ENCODE measurements around the gene SLC6A3.

The SLC6A3 gene

DNA sequence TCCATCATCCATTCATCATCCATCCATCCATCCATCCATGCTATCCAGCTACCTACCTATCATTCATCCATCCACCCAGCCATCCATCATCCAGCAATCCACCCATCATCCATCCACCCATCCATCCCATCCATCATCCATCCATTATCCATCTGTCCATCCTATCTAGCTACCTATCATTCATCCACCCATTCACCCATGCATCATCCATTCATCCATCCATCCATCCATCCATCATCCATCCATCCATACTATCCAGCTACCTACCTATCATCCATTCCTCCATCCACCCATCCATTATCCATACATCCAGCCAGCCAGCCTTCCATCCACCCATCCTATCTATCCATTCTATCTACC lies 26.3 kb downstream of the SLC6A3 start:
- DNase-seq = no peak
- Mint-ChIP-seq H3K9me3 (no peaks in the 10 kb centered on the region), H3K36me3 (ENCODE audit: low read depth) (no peaks in the 10 kb centered on the region), H3K4me3 (no peak overlapping the region), H3K27ac (no peak overlapping the region), H3K27me3 (no peaks in the 10 kb centered on the region), H3K4me1 (ENCODE audit: low read depth) (no peaks in the 10 kb centered on the region)

DNA sequence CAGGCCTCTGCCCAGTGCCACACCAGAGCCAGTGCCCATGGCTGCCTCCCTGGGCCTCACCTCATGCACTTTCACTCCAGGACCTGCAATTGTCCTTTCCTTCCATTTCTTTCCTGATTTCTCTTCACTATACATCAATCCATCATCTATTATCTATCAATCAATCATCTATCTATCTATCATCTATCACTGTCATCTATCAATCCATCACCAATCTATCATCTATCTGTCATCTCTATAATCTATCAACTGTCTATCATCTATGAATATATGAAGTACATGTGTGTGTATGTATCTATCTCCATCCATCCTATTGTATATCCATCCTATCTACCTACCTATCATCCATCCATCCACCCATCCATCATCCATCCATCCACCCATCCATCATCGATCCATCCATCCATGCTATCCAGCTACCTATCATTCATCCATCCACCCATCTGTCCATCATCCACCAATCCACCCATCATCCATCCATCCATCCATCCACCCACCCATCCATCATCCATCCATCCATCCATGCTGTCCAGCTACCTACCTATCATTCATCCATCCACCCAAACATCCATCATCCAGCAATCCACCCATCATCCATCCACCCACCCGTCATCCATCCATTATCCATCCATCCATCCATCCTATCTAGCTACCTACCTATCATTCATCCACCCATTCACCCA lies 26.9 kb downstream of the SLC6A3 start:
- Mint-ChIP-seq H3K27ac (no peak overlapping the region), H3K4me3 (no peak overlapping the region), H3K4me1 (ENCODE audit: low read depth) (no peaks in the 10 kb centered on the region), H3K27me3 (no peaks in the 10 kb centered on the region), H3K36me3 (ENCODE audit: low read depth) (no peaks in the 10 kb centered on the region), H3K9me3 (no peaks in the 10 kb centered on the region)
- no peak for DNase-seq

- no peak for DNase-seq
- Mint-ChIP-seq H3K9me3 (no peaks in the 10 kb centered on the region), H3K4me3 (no peak overlapping the region), H3K4me1 (ENCODE audit: low read depth) (no peaks in the 10 kb centered on the region), H3K36me3 (ENCODE audit: low read depth) (no peaks in the 10 kb centered on the region), H3K27ac (no peak overlapping the region), H3K27me3 (no peaks in the 10 kb centered on the region)
These were observed 27.5 kb downstream of the SLC6A3 start for GRCh38 chr5:1417586-1418225.

DNA sequence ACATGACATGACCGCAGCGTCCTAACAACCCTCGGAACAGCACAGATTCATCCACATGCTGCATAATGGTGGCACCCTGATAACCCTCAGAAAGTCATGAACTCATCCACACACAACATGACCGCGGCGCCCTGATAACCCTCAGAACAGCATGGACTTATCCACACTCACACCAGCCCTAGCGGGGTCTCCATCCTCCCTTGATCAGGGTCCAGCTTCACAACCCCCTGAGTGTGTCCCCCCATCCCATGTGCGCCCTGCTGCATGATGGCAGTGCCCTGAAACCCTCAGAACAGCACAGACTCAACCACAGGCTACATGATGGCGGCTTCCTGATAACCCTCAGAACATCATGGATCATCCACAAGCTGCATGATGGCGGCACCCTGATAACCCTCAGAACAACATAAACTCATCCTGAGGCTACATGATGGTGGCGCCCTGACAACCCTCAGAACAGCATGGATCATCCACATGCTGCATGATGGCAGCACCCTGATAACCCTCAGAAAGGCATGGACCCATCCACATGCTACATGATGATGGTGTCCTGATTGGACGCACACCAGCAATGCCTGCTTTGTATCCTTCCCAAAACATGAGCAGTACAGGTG lies 28.3 kb downstream of the SLC6A3 start:
- H3K9me3 Mint-ChIP-seq = no peaks in the 10 kb centered on the region
- no peak overlapping the region for H3K4me3 Mint-ChIP-seq
- peaks cover 5% of the 10 kb centered on the region for H3K27me3 Mint-ChIP-seq
- DNase-seq = no peak
- H3K36me3 Mint-ChIP-seq (ENCODE audit: low read depth) = no peaks in the 10 kb centered on the region
- no peaks in the 10 kb centered on the region for H3K4me1 Mint-ChIP-seq (ENCODE audit: low read depth)
- H3K27ac Mint-ChIP-seq = no peak overlapping the region

- no peak overlapping the region for H3K4me3 Mint-ChIP-seq
- H3K27ac Mint-ChIP-seq = no peak overlapping the region
- no peaks in the 10 kb centered on the region for H3K36me3 Mint-ChIP-seq (ENCODE audit: low read depth)
- DNase-seq = no peak
- no peaks in the 10 kb centered on the region for H3K9me3 Mint-ChIP-seq
- no peaks in the 10 kb centered on the region for H3K4me1 Mint-ChIP-seq (ENCODE audit: low read depth)
- H3K27me3 Mint-ChIP-seq = peaks cover 9% of the 10 kb centered on the region
These were observed 29.4 kb downstream of the SLC6A3 start for GRCh38 chr5:1415626-1416360.

GRCh38 chr5:1415059-1415425 lies 30.2 kb downstream of the SLC6A3 start:
- H3K27ac Mint-ChIP-seq = no peak overlapping the region
- H3K27me3 Mint-ChIP-seq = peaks cover 12% of the 10 kb centered on the region
- no peak overlapping the region for H3K4me3 Mint-ChIP-seq
- no peaks in the 10 kb centered on the region for H3K4me1 Mint-ChIP-seq (ENCODE audit: low read depth)
- no peaks in the 10 kb centered on the region for H3K36me3 Mint-ChIP-seq (ENCODE audit: low read depth)
- no peaks in the 10 kb centered on the region for H3K9me3 Mint-ChIP-seq
- no peak for DNase-seq

DNA sequence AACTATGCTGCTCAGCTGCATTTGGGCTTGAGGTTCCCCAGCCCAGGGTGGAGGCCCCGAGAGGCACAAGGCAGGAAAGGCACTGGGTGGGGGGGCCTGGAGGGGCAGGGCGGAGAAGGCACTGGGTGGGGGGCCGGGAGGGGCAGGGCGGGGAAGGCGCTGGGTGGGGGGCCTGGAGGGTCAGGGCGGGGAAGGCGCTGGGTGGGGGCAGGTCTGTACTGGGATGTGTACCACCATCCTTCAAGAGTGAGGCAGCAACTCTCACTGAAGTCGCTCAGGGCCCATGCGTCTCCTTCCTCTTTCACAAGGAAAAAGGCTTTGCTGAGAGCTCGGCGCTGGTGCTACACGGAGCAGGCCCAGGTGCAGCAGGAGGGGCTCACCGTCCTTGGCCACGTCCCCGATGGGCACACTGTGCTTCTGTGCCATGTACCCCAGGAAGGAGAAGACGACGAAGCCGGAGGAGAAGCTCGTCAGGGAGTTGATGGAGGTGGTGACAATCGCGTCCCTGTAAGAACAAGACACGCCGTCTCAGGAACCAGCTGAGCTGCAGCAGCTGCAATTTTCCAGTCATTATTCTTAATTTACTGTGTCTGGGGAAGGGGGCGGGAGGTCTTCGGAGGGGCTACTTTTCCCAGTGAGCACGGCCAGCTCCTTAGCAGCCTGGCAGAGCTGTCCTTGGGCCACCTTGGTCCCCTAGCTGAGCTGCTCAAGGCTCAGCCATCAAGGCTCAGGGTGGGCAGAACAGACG lies 30.8 kb downstream of the SLC6A3 start:
- Mint-ChIP-seq H3K27me3 (peaks cover 17% of the 10 kb centered on the region), H3K36me3 (ENCODE audit: low read depth) (no peaks in the 10 kb centered on the region), H3K4me1 (ENCODE audit: low read depth) (no peaks in the 10 kb centered on the region), H3K9me3 (no peaks in the 10 kb centered on the region), H3K27ac (no peak overlapping the region), H3K4me3 (no peak overlapping the region)
- no peak for DNase-seq

DNA sequence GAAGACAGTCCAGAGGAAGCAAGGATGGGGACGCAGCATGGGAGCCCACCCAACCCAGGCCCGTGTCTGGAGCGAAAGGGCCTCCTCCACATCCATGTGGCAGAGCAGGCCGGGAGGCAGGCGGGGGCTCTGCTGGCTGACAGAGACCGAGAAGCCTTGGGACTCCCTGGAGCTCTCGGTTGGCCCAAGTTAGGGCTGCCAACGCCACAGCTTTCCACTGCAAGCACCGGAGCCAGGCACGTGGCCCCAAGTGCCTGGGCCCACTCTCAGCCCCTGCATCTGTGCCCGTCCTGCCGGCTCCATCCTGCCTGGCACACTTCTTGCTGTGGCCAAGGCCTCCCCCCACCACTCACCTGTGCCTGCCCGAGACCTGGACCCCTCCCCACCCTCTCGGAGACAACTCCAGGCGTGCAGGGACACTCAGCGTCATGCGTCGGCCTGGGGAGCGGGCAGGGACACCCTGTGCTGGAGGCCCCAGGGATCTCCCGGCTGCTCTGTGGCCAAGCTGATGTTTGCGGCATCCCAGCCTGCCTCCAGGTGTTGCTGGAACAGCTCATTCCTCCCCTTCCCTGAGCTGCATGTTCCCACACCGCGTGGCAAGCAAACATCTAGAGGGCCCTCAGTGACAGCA lies 31.5 kb downstream of the SLC6A3 start:
- no peak overlapping the region for H3K4me3 Mint-ChIP-seq
- no peaks in the 10 kb centered on the region for H3K4me1 Mint-ChIP-seq (ENCODE audit: low read depth)
- H3K9me3 Mint-ChIP-seq = no peaks in the 10 kb centered on the region
- H3K27ac Mint-ChIP-seq = no peak overlapping the region
- H3K36me3 Mint-ChIP-seq (ENCODE audit: low read depth) = no peaks in the 10 kb centered on the region
- DNase-seq = no peak
- H3K27me3 Mint-ChIP-seq = peaks cover 23% of the 10 kb centered on the region

DNA sequence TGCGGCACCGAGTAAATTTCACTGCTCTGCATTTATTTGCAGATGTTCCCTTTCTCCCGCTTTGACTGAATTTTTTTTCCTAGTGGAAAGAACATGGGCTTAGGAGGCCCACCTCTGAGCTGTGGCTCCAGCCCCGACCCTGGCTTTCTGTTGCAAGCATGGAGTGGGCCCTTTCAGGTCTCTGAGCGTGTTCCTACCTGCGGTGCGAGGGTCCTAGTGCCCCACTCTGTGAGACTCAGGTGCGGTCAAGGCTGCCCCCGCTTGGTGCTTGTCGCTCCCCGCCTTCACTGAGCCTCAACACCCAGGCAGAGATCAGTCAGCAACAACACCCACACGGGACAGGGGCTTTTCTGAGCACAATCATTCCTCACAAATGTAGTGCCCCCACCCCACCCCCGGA lies 32.0 kb downstream of the SLC6A3 start:
- DNase-seq = no peak
- no peak overlapping the region for H3K27ac Mint-ChIP-seq

DNA sequence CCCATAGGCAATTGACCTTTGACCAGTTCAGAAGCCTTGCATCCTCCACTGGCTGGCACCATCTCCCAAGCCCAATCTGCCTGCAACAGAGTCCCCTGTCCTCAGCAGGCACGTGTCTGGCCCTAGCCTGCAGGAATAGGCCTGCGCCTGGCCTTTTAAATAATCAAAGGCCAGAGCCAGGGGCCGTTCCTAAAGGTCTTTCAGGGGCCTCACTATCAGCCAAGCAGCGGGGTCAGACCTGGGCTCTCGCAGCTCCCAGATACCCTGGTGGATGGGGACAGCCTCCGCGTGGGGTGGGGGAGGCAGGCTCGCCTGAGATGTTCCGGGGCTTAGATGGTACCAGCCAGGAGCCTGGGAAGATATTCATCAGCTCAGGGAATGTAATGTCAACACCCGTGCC lies 32.6 kb downstream of the SLC6A3 start:
- no peak overlapping the region for H3K4me3 Mint-ChIP-seq
- H3K27ac Mint-ChIP-seq = no peak overlapping the region
- DNase-seq = no peak
- H3K9me3 Mint-ChIP-seq = no peaks in the 10 kb centered on the region
- peaks cover 25% of the 10 kb centered on the region for H3K27me3 Mint-ChIP-seq
- no peaks in the 10 kb centered on the region for H3K4me1 Mint-ChIP-seq (ENCODE audit: low read depth)
- no peaks in the 10 kb centered on the region for H3K36me3 Mint-ChIP-seq (ENCODE audit: low read depth)

More for the DNA sequence above, 32.0 kb downstream of the SLC6A3 start:
- no peak overlapping the region for H3K4me3 Mint-ChIP-seq
- peaks cover 25% of the 10 kb centered on the region for H3K27me3 Mint-ChIP-seq
- H3K9me3 Mint-ChIP-seq = no peaks in the 10 kb centered on the region
- no peaks in the 10 kb centered on the region for H3K4me1 Mint-ChIP-seq (ENCODE audit: low read depth)
- no peaks in the 10 kb centered on the region for H3K36me3 Mint-ChIP-seq (ENCODE audit: low read depth)

DNA sequence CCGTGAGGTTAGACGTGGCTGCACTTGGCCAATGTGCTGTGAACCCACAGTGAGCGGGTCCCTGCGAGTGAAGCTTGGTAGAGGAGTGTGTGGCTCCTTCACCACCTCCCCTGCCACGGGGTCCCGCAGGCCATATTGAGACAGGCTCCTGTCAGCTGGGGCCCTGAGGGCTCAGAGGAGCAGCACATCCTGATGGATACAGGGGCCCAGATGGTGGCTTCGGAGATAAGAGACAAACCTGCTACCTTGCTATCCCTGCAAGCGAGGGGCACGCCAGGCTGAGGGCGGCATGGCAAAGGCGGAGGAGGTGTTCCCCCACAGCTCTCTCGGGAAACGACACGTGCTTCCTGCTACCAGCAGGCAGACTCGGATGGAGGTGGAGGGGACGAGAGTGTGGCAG lies 33.1 kb downstream of the SLC6A3 start:
- Mint-ChIP-seq H3K4me1 (ENCODE audit: low read depth) (no peaks in the 10 kb centered on the region), H3K36me3 (ENCODE audit: low read depth) (no peaks in the 10 kb centered on the region), H3K4me3 (no peak overlapping the region), H3K27ac (no peak overlapping the region), H3K9me3 (no peaks in the 10 kb centered on the region), H3K27me3 (peaks cover 25% of the 10 kb centered on the region)
- DNase-seq = no peak

GRCh38 chr5:1411099-1411498 lies 34.1 kb downstream of the SLC6A3 start:
- Mint-ChIP-seq H3K27ac (no peak overlapping the region), H3K4me3 (no peak overlapping the region), H3K36me3 (ENCODE audit: low read depth) (no peaks in the 10 kb centered on the region), H3K27me3 (peaks cover 25% of the 10 kb centered on the region), H3K9me3 (no peaks in the 10 kb centered on the region), H3K4me1 (ENCODE audit: low read depth) (no peaks in the 10 kb centered on the region)
- no peak for DNase-seq

GRCh38 chr5:1410156-1411014 lies 34.9 kb downstream of the SLC6A3 start:
- Mint-ChIP-seq H3K4me1 (ENCODE audit: low read depth) (no peaks in the 10 kb centered on the region), H3K9me3 (no peaks in the 10 kb centered on the region), H3K4me3 (no peak overlapping the region), H3K36me3 (ENCODE audit: low read depth) (no peaks in the 10 kb centered on the region), H3K27me3 (peaks cover 25% of the 10 kb centered on the region), H3K27ac (no peak overlapping the region)
- DNase-seq = no peak
